CD4-positive, alpha-beta T cell (primary cell): ENCODE results near the gene MELTF. TPM values are rescaled to one million over a fixed set of nuclear protein-coding genes. Genes with fewer than 3 reads are reported as not detected.

Experiments used
- ATAC-seq: fragments of 200-7000 bp; cut with Tn5 transposase; one replicate; pipeline ENCODE4 v1.10.0; 2022; ENCODE audit warnings: mild to moderate bottlenecking; ENCODE audit not compliant: poor library complexity
- CTCF ChIA-PET: fragments of 350-600 bp; sonication (Branson Sonifier 250); formaldehyde crosslinking; loops from one replicate; lab custom pipeline; 2021; ENCODE audit warnings: antibody characterized with exemption, inconsistent platforms; lab: Charles Lee
- POLR2A ChIA-PET: fragments of 350-600 bp; sonication (Branson Sonifier 250); formaldehyde crosslinking; loops from one replicate; lab custom pipeline; 2021; ENCODE audit warnings: antibody characterized with exemption, inconsistent platforms; lab: Charles Lee
- DNase-seq, 14 experiments: peaks; one replicate each; pipeline ENCODE4 v3.0.0-alpha.2; 2013 to 2020; ENCODE audit warnings: mixed read lengths in 2 of 14
- H3K27ac ChIP-seq, 2 donors: one replicate each; pipeline versions ENCODE4 v1.5.1 to v1.7.0; 2013; ENCODE audit warnings: low read length in 2 of 2, low read depth in 1 of 2, mild to moderate bottlenecking in 1 of 2
- H3K27me3 ChIP-seq, 2 experiments: 1 replicate in 1 of 2; 2 replicates in 1 of 2; pipeline versions ENCODE4 v1.6.1 to v1.7.0; 2013; ENCODE audit warnings: low read length in 2 of 2, control low read depth in 1 of 2, mild to moderate bottlenecking in 1 of 2, moderate library complexity in 1 of 2; ENCODE audit not compliant: insufficient read depth in 2 of 2, control insufficient read depth in 1 of 2
- H3K36me3 ChIP-seq: one replicate; pipeline ENCODE4 v1.6.1; 2013; ENCODE audit warnings: low read length, control low read depth; ENCODE audit not compliant: insufficient read depth
- H3K4me1 ChIP-seq: one replicate; pipeline ENCODE4 v1.6.1; 2013; ENCODE audit warnings: low read length, control low read depth; ENCODE audit not compliant: insufficient read depth
- H3K4me3 ChIP-seq: one replicate; pipeline ENCODE4 v1.5.1; 2013; ENCODE audit warnings: mild to moderate bottlenecking, low read length, moderate library complexity
- H3K9me3 ChIP-seq, 2 experiments: 1 replicate in 1 of 2; 2 replicates in 1 of 2; pipeline versions ENCODE4 v1.6.1 to v1.7.0; 2013; ENCODE audit warnings: low read length in 2 of 2, mild to moderate bottlenecking in 2 of 2, control low read depth in 1 of 2, moderate library complexity in 1 of 2; ENCODE audit not compliant: control insufficient read depth in 1 of 2, insufficient read depth in 1 of 2
- H3K27ac Mint-ChIP-seq: one replicate; pipeline ENCODE4 v1.8.0; 2020; ENCODE audit warnings: mixed read lengths
- H3K27me3 Mint-ChIP-seq: one replicate; pipeline ENCODE4 v1.8.0; 2021; ENCODE audit warnings: mixed read lengths
- H3K36me3 Mint-ChIP-seq: one replicate; pipeline ENCODE4 v1.8.0; 2021; ENCODE audit warnings: low read depth, mixed read lengths
- H3K4me1 Mint-ChIP-seq: one replicate; pipeline ENCODE4 v1.8.0; 2021; ENCODE audit warnings: low read depth, mixed read lengths
- H3K4me3 Mint-ChIP-seq: one replicate; pipeline ENCODE4 v1.8.0; 2020; ENCODE audit warnings: mild to moderate bottlenecking, mixed read lengths
- H3K9me3 Mint-ChIP-seq: one replicate; pipeline ENCODE4 v1.8.0; 2020; ENCODE audit warnings: mixed read lengths
- intact Hi-C, 2 experiments: fragments of 100-400 bp; cut with DNase I in 1 of 2; cut with micrococcal nuclease in 1 of 2; formaldehyde crosslinking; loops; one replicate each; pipeline versions ENCODE4 v1.15.1 to v1.9.0; 2023 to 2025; cut with DNase I, micrococcal nuclease
- total RNA-seq, 174 experiments: library from RNA in 2 of 174; stranded (reverse) in 2 of 174; gene quantifications; one replicate each; pipeline ENCODE4 v1.2.3 and lab custom pipeline; 2021 to 2026
- TF ChIP-seq, protein P1 (sequence below): fragments of 200-600 bp; IDR thresholded peaks from one replicate; pipeline ENCODE4 v1.8.0; 2022; ENCODE audit warnings: antibody characterized with exemption, mild to moderate bottlenecking

The MELTF gene
- total RNA-seq, 2 experiments from 2014 or later: 0.89 to 1.2 TPM

- H3K4me3 Mint-ChIP-seq: peak overlapping the region; percentile 15
- CTCF ChIA-PET: interaction anchor here (1.4 kb wide), 1 partner anchor 21 kb away, joined by 5 read pairs; no protein-coding TSS in a partner anchor
- Histone ChIP-seq H3K27ac (no peak overlapping the region), H3K4me3 (no peak overlapping the region), H3K9me3 (no peaks in the 10 kb centered on the region), H3K27me3 (peaks cover 0 to under 1% of the 10 kb centered on the region in 2 experiments), H3K36me3 (no peaks in the 10 kb centered on the region), H3K4me1 (peaks cover 18% of the 10 kb centered on the region)
- H3K9me3 Mint-ChIP-seq: no peaks in the 10 kb centered on the region
- POLR2A ChIA-PET: no interaction called here
- intact Hi-C loops: no loop called here
- ATAC-seq (no peak), DNase-seq (no peak)
- no peak overlapping the region for H3K27ac Mint-ChIP-seq
- TF ChIP-seq, protein P1, sequence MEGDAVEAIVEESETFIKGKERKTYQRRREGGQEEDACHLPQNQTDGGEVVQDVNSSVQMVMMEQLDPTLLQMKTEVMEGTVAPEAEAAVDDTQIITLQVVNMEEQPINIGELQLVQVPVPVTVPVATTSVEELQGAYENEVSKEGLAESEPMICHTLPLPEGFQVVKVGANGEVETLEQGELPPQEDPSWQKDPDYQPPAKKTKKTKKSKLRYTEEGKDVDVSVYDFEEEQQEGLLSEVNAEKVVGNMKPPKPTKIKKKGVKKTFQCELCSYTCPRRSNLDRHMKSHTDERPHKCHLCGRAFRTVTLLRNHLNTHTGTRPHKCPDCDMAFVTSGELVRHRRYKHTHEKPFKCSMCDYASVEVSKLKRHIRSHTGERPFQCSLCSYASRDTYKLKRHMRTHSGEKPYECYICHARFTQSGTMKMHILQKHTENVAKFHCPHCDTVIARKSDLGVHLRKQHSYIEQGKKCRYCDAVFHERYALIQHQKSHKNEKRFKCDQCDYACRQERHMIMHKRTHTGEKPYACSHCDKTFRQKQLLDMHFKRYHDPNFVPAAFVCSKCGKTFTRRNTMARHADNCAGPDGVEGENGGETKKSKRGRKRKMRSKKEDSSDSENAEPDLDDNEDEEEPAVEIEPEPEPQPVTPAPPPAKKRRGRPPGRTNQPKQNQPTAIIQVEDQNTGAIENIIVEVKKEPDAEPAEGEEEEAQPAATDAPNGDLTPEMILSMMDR: no peak
- H3K27me3 Mint-ChIP-seq: no peaks in the 10 kb centered on the region
- H3K36me3 Mint-ChIP-seq: no peaks in the 10 kb centered on the region
- no peaks in the 10 kb centered on the region for H3K4me1 Mint-ChIP-seq
Observed at GRCh38 chr3:197023998-197024651, 5.5 kb downstream of the MELTF start.

GRCh38 chr3:197023241-197023997 is 6.2 kb downstream of the MELTF start:
- CTCF ChIA-PET: interaction anchor here (1.4 kb wide), 1 partner anchor 20 kb away, joined by 5 read pairs; no protein-coding TSS in a partner anchor

GRCh38 chr3:197022405-197023231 is 7.0 kb downstream of the MELTF start:
- Histone ChIP-seq H3K36me3 (no peaks in the 10 kb centered on the region), H3K9me3 (no peaks in the 10 kb centered on the region), H3K27me3 (no peaks in the 10 kb centered on the region), H3K4me3 (no peak overlapping the region), H3K27ac (no peak overlapping the region), H3K4me1 (peaks cover 9% of the 10 kb centered on the region)
- ChIA-PET CTCF (interaction anchor here (1.4 kb wide), 1 partner anchor 19 kb away, joined by 5 read pairs; no protein-coding TSS in a partner anchor), POLR2A (no interaction called here)
- no peaks in the 10 kb centered on the region for H3K36me3 Mint-ChIP-seq
- DNase-seq: peak in 1 of 14 experiments; percentile 9
- no peaks in the 10 kb centered on the region for H3K9me3 Mint-ChIP-seq
- H3K4me3 Mint-ChIP-seq: no peak overlapping the region
- no peak overlapping the region for H3K27ac Mint-ChIP-seq
- H3K27me3 Mint-ChIP-seq: no peaks in the 10 kb centered on the region
- no peak for ATAC-seq
- intact Hi-C loops: no loop called here
- H3K4me1 Mint-ChIP-seq: no peaks in the 10 kb centered on the region
- TF ChIP-seq, protein P1: no peak

More at GRCh38 chr3:197023241-197023997, 6.2 kb downstream of the MELTF start:
- Mint-ChIP-seq H3K36me3 (no peaks in the 10 kb centered on the region), H3K4me3 (peak overlapping the region; percentile 72), H3K27me3 (no peaks in the 10 kb centered on the region), H3K9me3 (no peaks in the 10 kb centered on the region), H3K27ac (no peak overlapping the region), H3K4me1 (no peaks in the 10 kb centered on the region)
- Histone ChIP-seq H3K27me3 (no peaks in the 10 kb centered on the region), H3K9me3 (no peaks in the 10 kb centered on the region), H3K4me1 (peaks cover 10% of the 10 kb centered on the region), H3K36me3 (no peaks in the 10 kb centered on the region), H3K27ac (no peak overlapping the region), H3K4me3 (peak overlapping the region; percentile 16)
- TF ChIP-seq, protein P1: no peak
- no peak for ATAC-seq
- POLR2A ChIA-PET: no interaction called here
- intact Hi-C loops: no loop called here
- peak in 1 of 14 experiments; percentile 33 for DNase-seq
